Skeletal muscle cell (primary cell): ENCODE measurements around the gene XIRP2.

ENCODE experiments used
- DNase-seq: peaks from one replicate; pipeline ENCODE4 v3.0.0-alpha.2; 2010; ENCODE audit warnings: low read depth
- H3K4me3 ChIP-seq: 2 replicates; pipeline ENCODE4 v1.5.1; 2011; ENCODE audit warnings: low read depth, mild to moderate bottlenecking, control low read depth, low read length, moderate library complexity

XIRP2 gene, protein sequence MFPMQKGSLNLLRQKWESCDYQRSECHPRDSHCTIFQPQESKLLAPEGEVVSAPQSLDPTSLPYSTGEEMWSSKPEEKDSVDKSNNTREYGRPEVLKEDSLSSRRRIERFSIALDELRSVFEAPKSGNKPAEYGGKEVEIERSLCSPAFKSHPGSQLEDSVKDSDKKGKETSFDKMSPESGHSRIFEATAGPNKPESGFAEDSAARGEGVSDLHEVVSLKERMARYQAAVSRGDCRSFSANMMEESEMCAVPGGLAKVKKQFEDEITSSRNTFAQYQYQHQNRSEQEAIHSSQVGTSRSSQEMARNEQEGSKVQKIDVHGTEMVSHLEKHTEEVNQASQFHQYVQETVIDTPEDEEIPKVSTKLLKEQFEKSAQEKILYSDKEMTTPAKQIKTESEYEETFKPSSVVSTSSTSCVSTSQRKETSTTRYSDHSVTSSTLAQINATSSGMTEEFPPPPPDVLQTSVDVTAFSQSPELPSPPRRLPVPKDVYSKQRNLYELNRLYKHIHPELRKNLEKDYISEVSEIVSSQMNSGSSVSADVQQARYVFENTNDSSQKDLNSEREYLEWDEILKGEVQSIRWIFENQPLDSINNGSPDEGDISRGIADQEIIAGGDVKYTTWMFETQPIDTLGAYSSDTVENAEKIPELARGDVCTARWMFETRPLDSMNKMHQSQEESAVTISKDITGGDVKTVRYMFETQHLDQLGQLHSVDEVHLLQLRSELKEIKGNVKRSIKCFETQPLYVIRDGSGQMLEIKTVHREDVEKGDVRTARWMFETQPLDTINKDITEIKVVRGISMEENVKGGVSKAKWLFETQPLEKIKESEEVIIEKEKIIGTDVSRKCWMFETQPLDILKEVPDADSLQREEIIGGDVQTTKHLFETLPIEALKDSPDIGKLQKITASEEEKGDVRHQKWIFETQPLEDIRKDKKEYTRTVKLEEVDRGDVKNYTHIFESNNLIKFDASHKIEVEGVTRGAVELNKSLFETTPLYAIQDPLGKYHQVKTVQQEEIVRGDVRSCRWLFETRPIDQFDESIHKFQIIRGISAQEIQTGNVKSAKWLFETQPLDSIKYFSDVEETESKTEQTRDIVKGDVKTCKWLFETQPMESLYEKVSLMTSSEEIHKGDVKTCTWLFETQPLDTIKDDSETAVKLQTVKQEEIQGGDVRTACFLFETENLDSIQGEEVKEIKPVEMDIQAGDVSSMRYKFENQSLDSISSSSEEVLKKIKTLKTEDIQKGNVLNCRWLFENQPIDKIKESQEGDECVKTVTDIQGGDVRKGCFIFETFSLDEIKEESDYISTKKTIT (N-terminal part only)

DNA sequence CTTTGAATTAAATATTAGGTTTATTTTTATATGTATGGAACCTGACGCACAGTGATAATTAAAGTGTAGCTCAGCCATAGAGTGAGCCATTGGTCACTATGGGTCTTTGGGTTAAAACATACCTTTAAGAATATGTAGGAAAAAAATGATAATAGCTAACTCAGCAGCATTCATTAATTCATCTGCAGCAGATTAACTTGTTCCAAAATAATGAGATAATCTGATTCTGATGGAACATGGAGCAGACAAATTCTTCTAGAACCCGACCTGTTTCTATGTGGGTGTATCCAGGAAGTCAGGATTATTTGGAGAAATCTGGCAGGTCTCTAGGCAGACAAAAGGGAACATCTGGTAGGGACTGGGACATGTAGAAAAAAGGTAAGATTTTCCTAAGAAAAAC is at the start of gene XIRP2:
XIRP2 (plus strand) TSS at position 301 of the 400 bp plus-strand sequence. CDS start 15,003 bp downstream, outside the sequence.
- no peak within 1 kb of the TSS for H3K4me3 ChIP-seq
- no peak for DNase-seq

DNA sequence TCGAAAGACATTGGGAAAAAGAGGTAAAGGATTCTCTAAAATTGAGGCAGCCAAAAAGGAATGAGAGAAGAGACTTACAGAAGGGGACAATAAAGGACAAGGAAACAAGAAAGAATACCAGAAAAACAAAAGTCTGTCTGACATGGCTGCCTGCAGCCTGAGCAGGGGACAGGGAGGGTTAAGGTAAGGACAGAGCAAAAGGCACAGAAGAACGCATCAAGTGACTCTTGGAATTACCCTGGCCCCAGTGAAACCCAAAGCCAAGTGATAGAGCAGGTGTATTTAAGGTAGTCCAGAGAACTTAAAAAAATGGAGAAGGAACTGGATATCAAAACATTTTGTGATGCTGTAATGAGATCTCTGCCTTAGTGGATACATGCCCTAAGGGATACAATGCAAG is 47.1 kb upstream of the XIRP2 start:
- DNase-seq, result no peak
- no peak overlapping the region for H3K4me3 ChIP-seq

DNA sequence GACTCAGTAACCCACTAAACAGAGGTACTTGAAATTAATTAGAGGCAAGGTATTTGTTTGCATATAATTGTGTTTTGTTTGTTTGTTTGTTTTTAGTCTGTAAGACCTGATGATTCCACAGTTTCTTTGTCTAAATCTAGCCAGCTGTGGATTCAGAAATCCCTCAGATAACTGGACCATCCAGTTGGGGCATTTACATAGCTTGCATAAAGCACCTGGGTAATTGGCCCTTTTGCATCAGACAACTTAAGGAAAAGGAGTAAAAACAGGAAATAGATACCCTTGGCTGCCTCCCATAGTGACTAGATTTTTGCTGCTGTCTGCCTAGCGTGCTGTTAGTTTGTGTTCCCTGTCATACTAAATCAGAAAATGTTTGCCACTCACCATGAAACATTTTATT is 46.6 kb upstream of the XIRP2 start:
- no peak for DNase-seq
- H3K4me3 ChIP-seq, result no peak overlapping the region

- no peak for DNase-seq
- H3K4me3 ChIP-seq, result no peak overlapping the region
Observed at GRCh38 chr2:166844111-166844510, 44.2 kb upstream of the XIRP2 start.

- no peak overlapping the region for H3K4me3 ChIP-seq
- DNase-seq, result no peak
Observed at GRCh38 chr2:166862468-166863132, 25.7 kb upstream of the XIRP2 start.

GRCh38 chr2:166867874-166868514 is 20.3 kb upstream of the XIRP2 start:
- no peak overlapping the region for H3K4me3 ChIP-seq
- DNase-seq, result no peak

DNA sequence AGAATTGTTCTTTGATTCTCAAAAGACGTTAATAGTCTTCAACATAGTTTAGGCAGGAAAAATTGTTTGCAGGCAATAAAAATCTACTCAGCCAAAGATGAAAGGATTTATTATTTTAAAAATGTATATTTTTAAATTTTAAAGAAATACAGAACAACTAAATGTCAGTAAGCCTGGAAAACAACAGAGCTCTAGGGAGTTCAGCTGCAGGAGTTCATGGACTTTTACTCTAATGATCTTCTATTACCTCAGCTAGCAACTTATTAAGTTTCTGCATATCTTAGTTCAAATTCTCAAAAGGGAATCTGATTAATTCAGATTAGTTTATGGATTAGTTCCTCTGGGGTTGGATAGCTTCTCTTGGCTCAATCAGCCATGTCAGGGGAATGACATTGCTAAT is 17.9 kb upstream of the XIRP2 start:
- no peak overlapping the region for H3K4me3 ChIP-seq
- no peak for DNase-seq

GRCh38 chr2:166881177-166881576 is 7.1 kb upstream of the XIRP2 start:
- no peak overlapping the region for H3K4me3 ChIP-seq
- no peak for DNase-seq

DNA sequence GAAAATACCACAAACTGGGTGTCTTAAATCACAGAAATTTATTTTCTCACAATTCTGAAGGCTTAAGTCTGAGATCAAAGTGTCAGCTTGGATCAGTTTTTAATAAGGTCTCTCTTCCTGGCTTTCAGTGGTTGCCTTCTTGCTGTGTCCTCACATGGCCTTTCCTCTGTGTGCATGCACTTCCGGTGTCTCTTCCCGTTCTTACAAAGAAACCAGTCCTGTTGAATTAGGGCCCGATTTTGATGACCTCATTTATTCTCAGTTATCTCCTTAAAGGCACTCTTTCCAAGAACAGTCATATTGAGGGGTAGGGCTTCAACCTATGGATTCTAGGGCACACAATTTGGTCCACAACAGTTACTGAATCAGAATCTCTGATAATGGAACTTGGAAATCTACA is 5.4 kb upstream of the XIRP2 start:
- no peak overlapping the region for H3K4me3 ChIP-seq

GRCh38 chr2:166891727-166892126 is 3.4 kb downstream of the XIRP2 start:
- DNase-seq, result no peak

More for the DNA sequence above, 5.4 kb upstream of the XIRP2 start:
- no peak for DNase-seq

GRCh38 chr2:166892397-166892796 is 4.1 kb downstream of the XIRP2 start:
- no peak overlapping the region for H3K4me3 ChIP-seq
- DNase-seq, result no peak

More at GRCh38 chr2:166891727-166892126, 3.4 kb downstream of the XIRP2 start:
- no peak overlapping the region for H3K4me3 ChIP-seq

DNA sequence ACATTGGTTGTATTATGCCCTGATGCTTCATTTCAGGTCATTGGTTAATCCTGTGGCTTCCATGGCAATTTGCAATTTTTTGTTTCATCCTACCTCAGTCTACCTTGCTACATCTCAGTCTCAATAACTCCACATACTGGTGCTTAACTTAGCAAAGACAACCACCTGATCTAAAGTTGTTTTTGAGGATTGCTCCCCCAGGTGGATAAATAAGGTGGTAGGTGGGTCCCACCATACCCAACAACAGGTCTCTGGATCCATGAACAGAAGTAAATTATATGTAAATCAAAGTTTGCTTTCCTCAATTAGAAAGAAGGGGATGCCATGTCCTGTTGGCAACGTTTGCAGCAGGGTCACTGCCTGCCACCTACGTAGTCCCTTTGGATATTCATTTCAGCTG is 7.0 kb downstream of the XIRP2 start:
- DNase-seq, result no peak
- no peak overlapping the region for H3K4me3 ChIP-seq

GRCh38 chr2:166897666-166898065 is 9.4 kb downstream of the XIRP2 start:
- no peak for DNase-seq
- H3K4me3 ChIP-seq, result no peak overlapping the region

- no peak overlapping the region for H3K4me3 ChIP-seq
- DNase-seq, result no peak
Observed at GRCh38 chr2:166899676-166900075, 11.4 kb downstream of the XIRP2 start.

DNA sequence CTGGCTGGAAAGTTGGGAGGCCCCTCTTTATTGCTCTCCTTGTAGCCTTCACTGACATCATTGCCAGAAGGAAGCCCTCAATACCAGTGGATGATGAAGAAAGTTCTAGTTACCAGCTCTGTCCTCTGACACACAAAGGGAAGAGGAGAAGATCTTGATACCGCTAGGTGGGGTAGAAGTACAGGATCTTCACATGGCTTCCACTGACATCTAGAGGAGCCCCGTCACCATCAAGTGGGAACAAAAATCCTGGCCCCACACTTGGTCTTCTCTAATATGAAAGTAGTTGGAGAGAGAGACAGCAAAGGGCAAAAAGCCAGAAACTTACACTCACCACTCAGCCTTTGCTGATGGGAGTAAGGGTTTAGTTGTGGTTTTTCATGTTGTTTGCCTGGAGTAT is 12.4 kb downstream of the XIRP2 start:
- no peak overlapping the region for H3K4me3 ChIP-seq
- peak; percentile 5 for DNase-seq

GRCh38 chr2:166901336-166901735 is 13.1 kb downstream of the XIRP2 start:
- H3K4me3 ChIP-seq, result no peak overlapping the region
- DNase-seq, result no peak

DNA sequence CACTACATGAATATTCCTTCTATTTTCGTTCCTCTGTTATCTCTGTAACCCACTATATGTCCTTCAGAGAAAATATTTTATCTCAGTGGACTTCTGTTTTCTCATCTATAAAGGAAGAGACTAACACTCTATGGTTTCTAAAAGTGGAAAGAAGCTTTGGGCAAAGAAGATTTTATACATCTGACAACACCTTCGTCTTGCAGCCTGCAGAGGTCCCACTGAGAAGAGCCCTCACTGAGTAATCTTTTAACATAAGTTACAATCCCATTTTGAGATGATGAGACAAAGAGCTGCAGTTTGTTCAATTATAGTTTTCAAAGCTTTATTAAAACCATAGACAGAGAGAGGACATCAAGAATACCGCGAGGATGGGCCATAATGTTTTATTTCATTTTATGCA is 28.7 kb downstream of the XIRP2 start:
- DNase-seq, result no peak
- H3K4me3 ChIP-seq, result no peak overlapping the region

DNA sequence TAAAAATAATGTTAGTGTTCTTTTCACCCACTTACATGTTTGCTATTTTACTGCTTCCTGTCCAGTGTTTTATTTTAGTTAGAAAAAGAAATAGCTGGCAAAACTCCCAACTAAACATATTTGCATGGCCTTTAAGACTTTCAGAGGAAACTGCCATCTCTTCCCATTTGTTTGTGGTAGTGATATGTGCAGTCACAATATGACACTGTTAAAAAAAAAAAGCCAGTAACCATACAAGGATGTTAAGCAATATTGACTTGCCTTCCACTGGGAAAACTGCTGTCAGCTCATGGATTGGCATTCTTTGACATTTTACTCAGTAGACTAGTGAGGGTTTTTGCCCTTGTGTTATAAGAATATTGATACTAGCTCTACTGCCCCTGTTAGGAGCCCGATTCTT is 29.1 kb downstream of the XIRP2 start:
- DNase-seq, result no peak
- no peak overlapping the region for H3K4me3 ChIP-seq
